Measurements from ENCODE around the gene TTC31.

DNA sequence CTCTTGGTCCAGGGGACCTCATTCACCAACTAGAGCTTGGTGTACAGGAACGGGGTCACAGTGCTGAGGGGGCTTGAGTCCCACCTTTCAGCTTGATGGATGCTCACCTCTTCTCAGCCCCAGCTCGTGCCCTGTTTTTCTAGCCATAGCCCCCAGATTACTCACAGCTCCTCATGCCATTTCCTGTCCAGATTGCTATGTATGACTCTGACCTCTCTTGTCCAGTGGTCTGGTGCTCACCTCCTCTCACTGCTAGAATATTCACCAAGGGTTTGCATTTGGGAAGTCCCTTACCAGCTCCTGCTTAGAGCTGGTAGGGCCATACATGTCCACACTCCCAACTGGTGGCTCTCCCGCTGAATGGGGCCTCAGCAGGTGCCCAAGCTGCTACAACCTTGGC, 10.7 kb downstream of the TTC31 start:
- TF ChIP-seq, protein P1, sequence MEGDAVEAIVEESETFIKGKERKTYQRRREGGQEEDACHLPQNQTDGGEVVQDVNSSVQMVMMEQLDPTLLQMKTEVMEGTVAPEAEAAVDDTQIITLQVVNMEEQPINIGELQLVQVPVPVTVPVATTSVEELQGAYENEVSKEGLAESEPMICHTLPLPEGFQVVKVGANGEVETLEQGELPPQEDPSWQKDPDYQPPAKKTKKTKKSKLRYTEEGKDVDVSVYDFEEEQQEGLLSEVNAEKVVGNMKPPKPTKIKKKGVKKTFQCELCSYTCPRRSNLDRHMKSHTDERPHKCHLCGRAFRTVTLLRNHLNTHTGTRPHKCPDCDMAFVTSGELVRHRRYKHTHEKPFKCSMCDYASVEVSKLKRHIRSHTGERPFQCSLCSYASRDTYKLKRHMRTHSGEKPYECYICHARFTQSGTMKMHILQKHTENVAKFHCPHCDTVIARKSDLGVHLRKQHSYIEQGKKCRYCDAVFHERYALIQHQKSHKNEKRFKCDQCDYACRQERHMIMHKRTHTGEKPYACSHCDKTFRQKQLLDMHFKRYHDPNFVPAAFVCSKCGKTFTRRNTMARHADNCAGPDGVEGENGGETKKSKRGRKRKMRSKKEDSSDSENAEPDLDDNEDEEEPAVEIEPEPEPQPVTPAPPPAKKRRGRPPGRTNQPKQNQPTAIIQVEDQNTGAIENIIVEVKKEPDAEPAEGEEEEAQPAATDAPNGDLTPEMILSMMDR (IDR thresholded peaks at IDR 0.05) = no peak
- no peak for TF ChIP-seq POLR2AphosphoS5 (IDR thresholded peaks at IDR 0.05; ENCODE audit: insufficient read depth in 1 of 2, low read depth in 1 of 2)
- TF ChIP-seq POLR2A (IDR thresholded peaks at IDR 0.05) = no peak

Measured in vagina (tissue), 2 donors.